ENCODE results near the gene COQ7.

GRCh38 chr16:19088341-19088916 is 21.0 kb downstream of the COQ7 start:
- TF ChIP-seq, protein P1, sequence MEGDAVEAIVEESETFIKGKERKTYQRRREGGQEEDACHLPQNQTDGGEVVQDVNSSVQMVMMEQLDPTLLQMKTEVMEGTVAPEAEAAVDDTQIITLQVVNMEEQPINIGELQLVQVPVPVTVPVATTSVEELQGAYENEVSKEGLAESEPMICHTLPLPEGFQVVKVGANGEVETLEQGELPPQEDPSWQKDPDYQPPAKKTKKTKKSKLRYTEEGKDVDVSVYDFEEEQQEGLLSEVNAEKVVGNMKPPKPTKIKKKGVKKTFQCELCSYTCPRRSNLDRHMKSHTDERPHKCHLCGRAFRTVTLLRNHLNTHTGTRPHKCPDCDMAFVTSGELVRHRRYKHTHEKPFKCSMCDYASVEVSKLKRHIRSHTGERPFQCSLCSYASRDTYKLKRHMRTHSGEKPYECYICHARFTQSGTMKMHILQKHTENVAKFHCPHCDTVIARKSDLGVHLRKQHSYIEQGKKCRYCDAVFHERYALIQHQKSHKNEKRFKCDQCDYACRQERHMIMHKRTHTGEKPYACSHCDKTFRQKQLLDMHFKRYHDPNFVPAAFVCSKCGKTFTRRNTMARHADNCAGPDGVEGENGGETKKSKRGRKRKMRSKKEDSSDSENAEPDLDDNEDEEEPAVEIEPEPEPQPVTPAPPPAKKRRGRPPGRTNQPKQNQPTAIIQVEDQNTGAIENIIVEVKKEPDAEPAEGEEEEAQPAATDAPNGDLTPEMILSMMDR (IDR thresholded peaks at IDR 0.05 in 8 of 11, conservative IDR thresholded peaks at IDR 0.05 in 3 of 11): no peak
- TF ChIP-seq POLR2AphosphoS5 (IDR thresholded peaks at IDR 0.05) (no peak), POLR2A (IDR thresholded peaks at IDR 0.05) (no peak)

Data from spleen (tissue), 7 donors.